ENCODE measurements around the gene PLA2G2E. TPM values are rescaled to one million over a fixed set of nuclear protein-coding genes. Genes with fewer than 3 reads are reported as not detected.

The PLA2G2E gene
- total RNA-seq, 3 donors from 2014 or later = not detected

GRCh38 chr1:19909971-19910370 lies 13.4 kb downstream of the PLA2G2E start:
- Histone ChIP-seq H3K4me3 (no peak overlapping the region), H3K36me3 (peaks cover 5% of the 10 kb centered on the region), H3K9me3 (no peaks in the 10 kb centered on the region), H3K27me3 (no peaks in the 10 kb centered on the region), H3K4me1 (no peaks in the 10 kb centered on the region), H3K27ac (no peak overlapping the region)
- TF ChIP-seq POLR2AphosphoS5 (IDR thresholded peaks at IDR 0.05) = no peak
- TF ChIP-seq POLR2A (IDR thresholded peaks at IDR 0.05) = no peak
- intact Hi-C loops (cut with DNase I; ENCODE audit: low total_unique reads) = loop anchor here (10.0 kb wide), 1 partner anchor 245 kb away; no protein-coding TSS in a partner anchor
- no peak for DNase-seq (ENCODE audit: low spot score in 2 of 2)

DNA sequence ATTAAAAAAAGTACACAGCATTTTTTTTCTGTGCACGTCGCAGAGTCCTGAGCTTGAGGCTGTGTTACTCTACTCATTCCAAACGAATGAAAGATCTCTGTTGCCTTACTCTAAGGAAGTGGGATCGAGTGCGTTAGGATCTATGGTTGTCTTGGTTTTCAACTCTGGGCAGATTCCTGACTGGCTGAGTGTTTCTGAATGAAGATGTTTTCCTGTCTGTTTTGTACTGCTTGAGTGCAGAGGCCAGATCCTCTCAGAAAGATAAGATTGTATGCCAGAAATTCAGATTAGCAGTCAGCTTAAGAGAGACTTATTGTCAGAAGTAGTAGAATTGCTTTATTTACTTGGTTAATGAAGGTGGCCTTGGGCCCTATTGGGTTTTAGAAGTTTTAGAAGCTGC lies 14.0 kb downstream of the PLA2G2E start:
- Histone ChIP-seq H3K27me3 (no peaks in the 10 kb centered on the region), H3K36me3 (peaks cover 5% of the 10 kb centered on the region), H3K27ac (no peak overlapping the region), H3K4me3 (no peak overlapping the region), H3K9me3 (no peaks in the 10 kb centered on the region), H3K4me1 (no peaks in the 10 kb centered on the region)
- intact Hi-C loops (cut with DNase I; ENCODE audit: low total_unique reads) = no loop called here
- no peak for DNase-seq (ENCODE audit: low spot score in 2 of 2)
- TF ChIP-seq POLR2AphosphoS5 (IDR thresholded peaks at IDR 0.05) (no peak), POLR2A (IDR thresholded peaks at IDR 0.05) (no peak), CTCF (IDR thresholded peaks at IDR 0.05) (no peak)

GRCh38 chr1:19907456-19907855 lies 16.0 kb downstream of the PLA2G2E start:
- Histone ChIP-seq H3K4me3 (no peak overlapping the region), H3K36me3 (peaks cover 5% of the 10 kb centered on the region), H3K27ac (no peak overlapping the region), H3K27me3 (no peaks in the 10 kb centered on the region), H3K4me1 (no peaks in the 10 kb centered on the region), H3K9me3 (no peaks in the 10 kb centered on the region)
- no peak for DNase-seq (ENCODE audit: low spot score in 2 of 2)
- intact Hi-C loops (cut with DNase I; ENCODE audit: low total_unique reads) = no loop called here
- no peak for TF ChIP-seq POLR2A (IDR thresholded peaks at IDR 0.05)
- no peak for TF ChIP-seq POLR2AphosphoS5 (IDR thresholded peaks at IDR 0.05)
- TF ChIP-seq CTCF (IDR thresholded peaks at IDR 0.05) = no peak

- H3K27me3 ChIP-seq = no peaks in the 10 kb centered on the region
- no peak overlapping the region for H3K27ac ChIP-seq
- no peaks in the 10 kb centered on the region for H3K9me3 ChIP-seq
- no peak for DNase-seq (ENCODE audit: low spot score in 2 of 2)
- TF ChIP-seq POLR2A (IDR thresholded peaks at IDR 0.05) (no peak), POLR2AphosphoS5 (IDR thresholded peaks at IDR 0.05) (no peak), CTCF (IDR thresholded peaks at IDR 0.05) (no peak)
- no peaks in the 10 kb centered on the region for H3K4me1 ChIP-seq
- peaks cover 10% of the 10 kb centered on the region for H3K36me3 ChIP-seq
- H3K4me3 ChIP-seq = no peak overlapping the region
- intact Hi-C loops (cut with DNase I; ENCODE audit: low total_unique reads) = no loop called here
Measured at GRCh38 chr1:19903621-19904020, 19.8 kb downstream of the PLA2G2E start.

DNA sequence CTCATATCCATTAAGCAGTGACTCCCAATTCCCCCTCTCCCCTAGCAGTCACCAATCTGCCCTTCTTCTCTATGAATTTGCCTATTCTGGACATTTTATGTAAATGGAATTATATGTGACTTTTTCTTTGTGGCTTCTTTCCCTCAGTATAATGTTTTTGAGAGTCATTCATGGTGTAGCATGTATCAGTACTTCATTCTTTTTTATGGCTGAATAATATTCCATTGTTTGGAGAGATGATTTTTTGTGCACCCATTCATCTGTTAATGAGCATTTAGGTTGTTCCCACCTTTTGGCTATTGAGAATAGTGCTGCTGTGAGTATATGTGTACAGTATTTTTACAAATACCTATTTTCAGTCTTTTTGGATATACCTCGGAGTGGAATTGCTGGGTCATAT lies 21.8 kb downstream of the PLA2G2E start:
- Histone ChIP-seq H3K36me3 (peaks cover 10% of the 10 kb centered on the region), H3K9me3 (no peaks in the 10 kb centered on the region), H3K4me1 (no peaks in the 10 kb centered on the region), H3K27me3 (no peaks in the 10 kb centered on the region), H3K4me3 (no peak overlapping the region), H3K27ac (no peak overlapping the region)
- intact Hi-C loops (cut with DNase I; ENCODE audit: low total_unique reads) = no loop called here
- no peak for TF ChIP-seq CTCF (IDR thresholded peaks at IDR 0.05)
- no peak for TF ChIP-seq POLR2AphosphoS5 (IDR thresholded peaks at IDR 0.05)
- no peak for TF ChIP-seq POLR2A (IDR thresholded peaks at IDR 0.05)
- DNase-seq (ENCODE audit: low spot score in 2 of 2) = no peak

- Histone ChIP-seq H3K9me3 (no peaks in the 10 kb centered on the region), H3K36me3 (peaks cover 8% of the 10 kb centered on the region), H3K27me3 (no peaks in the 10 kb centered on the region), H3K4me1 (no peaks in the 10 kb centered on the region), H3K4me3 (no peak overlapping the region), H3K27ac (no peak overlapping the region)
- TF ChIP-seq POLR2AphosphoS5 (IDR thresholded peaks at IDR 0.05) (no peak), CTCF (IDR thresholded peaks at IDR 0.05) (no peak), POLR2A (IDR thresholded peaks at IDR 0.05) (no peak)
- intact Hi-C loops (cut with DNase I; ENCODE audit: low total_unique reads) = no loop called here
- no peak for DNase-seq (ENCODE audit: low spot score in 2 of 2)
Measured at GRCh38 chr1:19894218-19894617, 29.2 kb downstream of the PLA2G2E start.
